A549 (cell line): Measurements from ENCODE around the gene OR4D10.

Source experiments
- CBX2 ChIP-seq: fragments of 200-600 bp; sonication (generic); IDR thresholded peaks from 2 replicates; pipeline ENCODE4 v1.6.1; 2016; ENCODE audit warnings: low read depth, mild to moderate bottlenecking, borderline replicate concordance
- CHD2 ChIP-seq: fragments of 150-350 bp; IDR thresholded peaks from 2 replicates; pipeline ENCODE4 v1.6.1; 2014; ENCODE audit warnings: low read length; ENCODE audit not compliant: partially characterized antibody
- CHD4 ChIP-seq: fragments of 200-600 bp; sonication (generic); IDR thresholded peaks from 2 replicates; pipeline ENCODE4 v1.6.1; 2016; ENCODE audit warnings: antibody characterized with exemption, mild to moderate bottlenecking, borderline replicate concordance
- EP300 ChIP-seq, 2 experiments: fragments of >200 bp; sonication (Bioruptor Twin); formaldehyde crosslinking; IDR thresholded peaks; 2 replicates in 1 of 2; 3 replicates in 1 of 2; pipeline ENCODE4 v1.6.1; 2016 to 2017
- MYC ChIP-seq: IDR thresholded peaks from 2 replicates; pipeline ENCODE4 v1.6.1; 2012; ENCODE audit warnings: mild to moderate bottlenecking, inconsistent platforms, low read length, improper control_type of control experiment, borderline replicate concordance
- NFE2L2 ChIP-seq: fragments of 150-350 bp; conservative IDR thresholded peaks from 2 replicates; pipeline ENCODE4 v1.6.1; 2014; ENCODE audit warnings: low read length
- POLR2A ChIP-seq: IDR thresholded peaks from 2 replicates; pipeline ENCODE4 v1.6.1; 2012; ENCODE audit warnings: mild to moderate bottlenecking, low read length
- SMC3 ChIP-seq: fragments of >200 bp; sonication (Bioruptor Twin); formaldehyde crosslinking; IDR thresholded peaks from 3 replicates; pipeline ENCODE4 v1.6.1; 2018; ENCODE audit warnings: inconsistent platforms
- ZNF302 ChIP-seq: fragments of 250-450 bp; sonication (Bioruptor Pico); IDR thresholded peaks from 2 replicates; pipeline ENCODE4 v1.9.0; 2021; ENCODE audit warnings: inconsistent platforms, mild to moderate bottlenecking, moderate library complexity
- TF ChIP-seq, protein P1 (sequence below): fragments of >200 bp; sonication (Bioruptor Twin); formaldehyde crosslinking; IDR thresholded peaks from 3 replicates; pipeline ENCODE4 v1.5.1; 2016
- TF ChIP-seq, protein P2 (sequence below): fragments of 200-600 bp; sonication (generic); IDR thresholded peaks from 2 replicates; pipeline ENCODE4 v1.6.1; 2016; ENCODE audit warnings: antibody characterized with exemption, mild to moderate bottlenecking, moderate library complexity
- TF ChIP-seq, protein P3 (sequence below): IDR thresholded peaks from 2 replicates; pipeline ENCODE4 v1.6.1; 2012

DNA sequence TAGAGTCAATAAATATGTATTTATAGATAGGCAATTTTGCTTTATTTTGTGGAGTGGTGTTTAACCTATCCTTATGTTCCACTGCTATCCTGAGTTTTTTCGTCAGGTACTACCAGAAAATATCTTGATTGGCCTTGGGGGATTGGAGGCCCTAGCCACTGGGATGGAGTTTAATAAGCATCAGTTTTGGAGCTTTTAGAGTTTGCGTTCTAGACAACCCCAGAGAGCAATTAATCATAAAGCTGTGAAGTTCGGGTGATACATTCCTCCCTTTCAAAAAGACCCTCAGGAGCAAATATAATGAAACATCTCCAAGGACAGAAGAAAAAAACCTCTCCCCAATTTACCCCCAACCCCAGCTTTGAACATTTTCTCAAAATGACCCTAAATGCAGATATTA lies 36.9 kb upstream of the OR4D10 start, which contains the start of gene OR5A1:
- TF ChIP-seq CHD4 (no peak), ZNF302 (CRISPR knock-in tag) (no peak), CHD2 (no peak), MYC (no peak), NFE2L2 (no peak), POLR2A (no peak), EP300 (IDR thresholded peaks at IDR 0.05) (no peak), SMC3 (no peak), CBX2 (no peak)
- TF ChIP-seq, protein P1, sequence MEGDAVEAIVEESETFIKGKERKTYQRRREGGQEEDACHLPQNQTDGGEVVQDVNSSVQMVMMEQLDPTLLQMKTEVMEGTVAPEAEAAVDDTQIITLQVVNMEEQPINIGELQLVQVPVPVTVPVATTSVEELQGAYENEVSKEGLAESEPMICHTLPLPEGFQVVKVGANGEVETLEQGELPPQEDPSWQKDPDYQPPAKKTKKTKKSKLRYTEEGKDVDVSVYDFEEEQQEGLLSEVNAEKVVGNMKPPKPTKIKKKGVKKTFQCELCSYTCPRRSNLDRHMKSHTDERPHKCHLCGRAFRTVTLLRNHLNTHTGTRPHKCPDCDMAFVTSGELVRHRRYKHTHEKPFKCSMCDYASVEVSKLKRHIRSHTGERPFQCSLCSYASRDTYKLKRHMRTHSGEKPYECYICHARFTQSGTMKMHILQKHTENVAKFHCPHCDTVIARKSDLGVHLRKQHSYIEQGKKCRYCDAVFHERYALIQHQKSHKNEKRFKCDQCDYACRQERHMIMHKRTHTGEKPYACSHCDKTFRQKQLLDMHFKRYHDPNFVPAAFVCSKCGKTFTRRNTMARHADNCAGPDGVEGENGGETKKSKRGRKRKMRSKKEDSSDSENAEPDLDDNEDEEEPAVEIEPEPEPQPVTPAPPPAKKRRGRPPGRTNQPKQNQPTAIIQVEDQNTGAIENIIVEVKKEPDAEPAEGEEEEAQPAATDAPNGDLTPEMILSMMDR = no peak
- TF ChIP-seq, protein P2, sequence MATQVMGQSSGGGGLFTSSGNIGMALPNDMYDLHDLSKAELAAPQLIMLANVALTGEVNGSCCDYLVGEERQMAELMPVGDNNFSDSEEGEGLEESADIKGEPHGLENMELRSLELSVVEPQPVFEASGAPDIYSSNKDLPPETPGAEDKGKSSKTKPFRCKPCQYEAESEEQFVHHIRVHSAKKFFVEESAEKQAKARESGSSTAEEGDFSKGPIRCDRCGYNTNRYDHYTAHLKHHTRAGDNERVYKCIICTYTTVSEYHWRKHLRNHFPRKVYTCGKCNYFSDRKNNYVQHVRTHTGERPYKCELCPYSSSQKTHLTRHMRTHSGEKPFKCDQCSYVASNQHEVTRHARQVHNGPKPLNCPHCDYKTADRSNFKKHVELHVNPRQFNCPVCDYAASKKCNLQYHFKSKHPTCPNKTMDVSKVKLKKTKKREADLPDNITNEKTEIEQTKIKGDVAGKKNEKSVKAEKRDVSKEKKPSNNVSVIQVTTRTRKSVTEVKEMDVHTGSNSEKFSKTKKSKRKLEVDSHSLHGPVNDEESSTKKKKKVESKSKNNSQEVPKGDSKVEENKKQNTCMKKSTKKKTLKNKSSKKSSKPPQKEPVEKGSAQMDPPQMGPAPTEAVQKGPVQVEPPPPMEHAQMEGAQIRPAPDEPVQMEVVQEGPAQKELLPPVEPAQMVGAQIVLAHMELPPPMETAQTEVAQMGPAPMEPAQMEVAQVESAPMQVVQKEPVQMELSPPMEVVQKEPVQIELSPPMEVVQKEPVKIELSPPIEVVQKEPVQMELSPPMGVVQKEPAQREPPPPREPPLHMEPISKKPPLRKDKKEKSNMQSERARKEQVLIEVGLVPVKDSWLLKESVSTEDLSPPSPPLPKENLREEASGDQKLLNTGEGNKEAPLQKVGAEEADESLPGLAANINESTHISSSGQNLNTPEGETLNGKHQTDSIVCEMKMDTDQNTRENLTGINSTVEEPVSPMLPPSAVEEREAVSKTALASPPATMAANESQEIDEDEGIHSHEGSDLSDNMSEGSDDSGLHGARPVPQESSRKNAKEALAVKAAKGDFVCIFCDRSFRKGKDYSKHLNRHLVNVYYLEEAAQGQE = no peak
- TF ChIP-seq, protein P3, sequence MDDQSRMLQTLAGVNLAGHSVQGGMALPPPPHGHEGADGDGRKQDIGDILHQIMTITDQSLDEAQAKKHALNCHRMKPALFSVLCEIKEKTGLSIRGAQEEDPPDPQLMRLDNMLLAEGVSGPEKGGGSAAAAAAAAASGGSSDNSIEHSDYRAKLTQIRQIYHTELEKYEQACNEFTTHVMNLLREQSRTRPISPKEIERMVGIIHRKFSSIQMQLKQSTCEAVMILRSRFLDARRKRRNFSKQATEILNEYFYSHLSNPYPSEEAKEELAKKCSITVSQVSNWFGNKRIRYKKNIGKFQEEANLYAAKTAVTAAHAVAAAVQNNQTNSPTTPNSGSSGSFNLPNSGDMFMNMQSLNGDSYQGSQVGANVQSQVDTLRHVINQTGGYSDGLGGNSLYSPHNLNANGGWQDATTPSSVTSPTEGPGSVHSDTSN = no peak
